Thymus (tissue), 11 donors: ENCODE results near the gene RPS16. TPM values are rescaled to one million over a fixed set of nuclear protein-coding genes. Genes with fewer than 3 reads are reported as not detected.
"Not testable (repeated sequence)": the region's sequence is repeated elsewhere in the genome, so short reads cannot be mapped to it uniquely, and the experiment has no call there.

Source experiments
- DNase-seq, 9 donors: peaks; one replicate each; pipeline ENCODE4 v3.0.0-alpha.2; 2013; ENCODE audit warnings: low spot score in 9 of 9, low read depth in 6 of 9, missing footprints in 1 of 9
- H3K27ac ChIP-seq, 2 donors: one replicate each; pipeline ENCODE4 v1.5.1; 2013; ENCODE audit warnings: control low read depth in 1 of 2, low read depth in 1 of 2, low read length in 1 of 2, mild to moderate bottlenecking in 1 of 2, moderate library complexity in 1 of 2
- H3K27me3 ChIP-seq, 2 donors: one replicate each; pipeline ENCODE4 v1.5.1; 2013; ENCODE audit warnings: low read length in 1 of 2; ENCODE audit not compliant: control insufficient read depth in 2 of 2, insufficient read depth in 1 of 2
- H3K36me3 ChIP-seq, 2 donors: one replicate each; pipeline ENCODE4 v1.5.1; 2013; ENCODE audit warnings: low read length in 1 of 2, mild to moderate bottlenecking in 1 of 2, moderate library complexity in 1 of 2; ENCODE audit not compliant: control insufficient read depth in 2 of 2, insufficient read depth in 2 of 2
- H3K4me1 ChIP-seq, 2 donors: one replicate each; pipeline ENCODE4 v1.5.1; 2013; ENCODE audit warnings: low read length in 2 of 2; ENCODE audit not compliant: control insufficient read depth in 2 of 2, insufficient read depth in 2 of 2
- H3K4me3 ChIP-seq, 2 donors: one replicate each; pipeline ENCODE4 v1.5.1; 2013; ENCODE audit warnings: low read length in 2 of 2, control low read depth in 1 of 2, mild to moderate bottlenecking in 1 of 2
- H3K9me3 ChIP-seq, 2 donors: one replicate each; pipeline ENCODE4 v1.5.1; 2013; ENCODE audit warnings: low read length in 1 of 2, mild to moderate bottlenecking in 1 of 2; ENCODE audit not compliant: control insufficient read depth in 2 of 2, insufficient read depth in 1 of 2
- WGBS: extraction: QIAGEN DNeasy Blood & Tissue Kit; methylation state at CpG from one replicate; pipeline ENCODE4 v1.1.7; 2013; 5-methylcytosine and 5-hydroxymethylcytosine counted together
- polyA plus RNA-seq: library from polyadenylated mRNA; stranded (reverse); fragments of 200-250 nt; gene quantifications from one replicate; pipeline ENCODE4 v1.2.3, GENCODE V29; 2013
- total RNA-seq: library from RNA; stranded (reverse); fragments of 120-200 nt; gene quantifications from one replicate; pipeline ENCODE4 v1.2.4, GENCODE V29; 2013
- donor health status: healthy.

Gene RPS16
- total and polyA plus RNA-seq, 2 donors, result 788 to 3,143 TPM

DNA sequence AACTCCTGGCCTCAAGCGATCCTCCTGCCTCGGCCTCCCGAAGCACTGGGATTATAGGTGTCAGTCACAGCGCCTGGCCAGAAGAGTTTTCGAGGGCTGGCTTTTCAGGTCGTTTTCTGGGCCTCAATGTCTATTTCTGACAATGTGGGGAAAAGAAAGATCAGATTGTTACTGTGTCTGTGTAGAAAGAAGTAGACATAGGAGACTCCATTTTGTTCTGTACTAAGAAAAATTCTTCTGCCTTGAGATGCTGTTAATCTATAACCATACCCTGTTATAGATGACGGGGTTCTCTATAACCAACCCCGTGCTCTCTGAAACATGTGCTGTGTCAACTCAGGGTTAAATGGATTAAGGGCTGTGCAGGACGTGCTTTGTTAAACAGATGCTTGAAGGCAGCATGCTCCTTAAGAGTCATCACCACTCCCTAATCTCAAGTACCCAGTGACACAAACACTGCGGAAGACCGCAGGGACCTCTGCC is 43.6 kb upstream of the RPS16 start:
- WGBS, result 95% methylated on average over 11 of the region's 11 CpGs
- Histone ChIP-seq H3K4me1 (peaks cover 13 to 16% of the 10 kb centered on the region in 2 donors), H3K36me3 (peaks cover 21 to 22% of the 10 kb centered on the region in 2 donors)
- DNase-seq, H3K27ac ChIP-seq, H3K27me3 ChIP-seq, H3K9me3 ChIP-seq, H3K4me3 ChIP-seq: not testable (repeated sequence)

DNA sequence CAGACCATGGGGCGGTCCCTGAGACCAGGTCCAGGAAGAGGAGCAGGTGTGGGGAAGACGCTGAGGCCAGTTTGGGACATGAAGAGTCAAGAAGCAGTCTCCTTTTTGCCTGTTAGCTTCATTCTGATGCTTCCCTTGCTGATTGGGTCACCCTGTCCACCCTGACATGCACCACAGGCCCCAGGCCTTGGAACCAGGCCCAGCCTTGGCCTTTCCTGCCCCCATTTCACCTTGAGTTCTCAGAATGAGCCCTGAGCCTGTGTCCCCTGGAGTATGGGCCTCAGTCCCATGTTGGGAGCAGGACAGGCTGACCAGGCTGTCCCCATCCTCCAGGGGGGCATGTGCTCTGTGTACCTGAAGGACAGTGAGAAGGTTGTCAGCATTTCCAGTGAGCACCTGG is 40.0 kb upstream of the RPS16 start:
- 100% methylated on average over 2 of the region's 2 CpGs for WGBS
- H3K9me3 ChIP-seq, result peaks cover 0 to 4% of the 10 kb centered on the region in 2 donors

DNA sequence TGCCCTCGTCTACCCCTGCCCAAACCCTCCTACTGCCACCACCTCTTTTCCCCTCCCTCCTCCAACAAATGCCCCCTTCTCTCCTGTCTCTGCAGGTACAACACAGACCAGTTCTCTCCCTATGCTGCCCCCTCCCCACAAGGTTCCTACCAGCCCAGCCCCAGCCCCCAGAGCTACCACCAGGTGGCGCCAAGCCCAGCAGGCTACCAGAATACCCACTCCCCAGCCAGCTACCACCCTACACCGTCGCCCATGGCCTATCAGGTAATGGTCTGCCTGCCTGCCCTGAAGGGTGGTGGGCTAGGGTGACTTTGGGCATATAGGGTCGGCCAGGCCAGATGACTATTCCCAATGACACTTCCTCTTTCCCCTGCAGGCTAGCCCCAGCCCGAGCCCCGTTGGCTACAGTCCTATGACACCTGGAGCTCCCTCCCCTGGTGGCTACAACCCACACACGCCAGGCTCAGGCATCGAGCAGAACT is 38.4 kb upstream of the RPS16 start:
- Histone ChIP-seq H3K27me3 (no peaks in the 10 kb centered on the region), H3K27ac (no peak overlapping the region)
- peak; percentile 21 to 70 (median 51) for DNase-seq

More for the DNA sequence above, 40.0 kb upstream of the RPS16 start:
- Histone ChIP-seq H3K4me3 (no peak overlapping the region), H3K4me1 (peaks cover 4 to 8% of the 10 kb centered on the region in 2 donors), H3K27ac (no peak overlapping the region), H3K36me3 (peaks cover 56 to 57% of the 10 kb centered on the region in 2 donors), H3K27me3 (no peaks in the 10 kb centered on the region)
- no peak for DNase-seq

DNA sequence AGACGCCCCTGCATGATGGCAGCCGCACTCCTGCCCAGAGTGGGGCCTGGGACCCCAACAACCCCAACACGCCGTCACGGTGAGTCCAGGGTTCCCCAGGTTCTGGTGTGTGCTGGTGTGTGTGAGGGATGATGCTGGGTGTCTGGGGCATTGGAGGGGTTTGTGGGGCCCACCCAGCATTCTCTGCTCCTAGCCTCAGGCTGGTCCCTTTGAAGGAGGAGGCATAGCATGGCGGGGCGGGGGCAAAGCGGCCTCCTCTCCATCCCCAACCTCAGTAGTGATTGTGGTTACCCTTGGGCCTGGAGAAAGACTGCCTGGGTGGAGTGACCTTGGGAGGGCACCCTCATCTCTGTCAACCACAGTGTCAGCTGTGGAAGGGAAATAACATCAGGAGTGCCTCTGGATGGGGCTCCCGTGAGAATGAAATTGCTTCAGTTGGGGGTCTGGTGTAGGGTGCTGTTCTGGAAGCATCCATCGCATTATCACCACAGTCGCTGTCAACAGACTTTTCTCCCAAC is 37.8 kb upstream of the RPS16 start:
- no peaks in the 10 kb centered on the region for H3K27me3 ChIP-seq
- H3K36me3 ChIP-seq, result peaks cover 78 to 79% of the 10 kb centered on the region in 2 donors
- no peak overlapping the region for H3K27ac ChIP-seq
- 91% methylated on average over 11 of the region's 11 CpGs for WGBS
- H3K4me3 ChIP-seq, result no peak overlapping the region
- no peaks in the 10 kb centered on the region for H3K4me1 ChIP-seq
- H3K9me3 ChIP-seq, result peaks cover 0 to 4% of the 10 kb centered on the region in 2 donors
- no peak for DNase-seq

More for the DNA sequence above, 38.4 kb upstream of the RPS16 start:
- 68% methylated on average over 9 of the region's 9 CpGs for WGBS
- H3K9me3 ChIP-seq, result peaks cover 0 to 4% of the 10 kb centered on the region in 2 donors
- H3K4me1 ChIP-seq, result no peaks in the 10 kb centered on the region
- peaks cover 72 to 73% of the 10 kb centered on the region in 2 donors for H3K36me3 ChIP-seq
- H3K4me3 ChIP-seq, result no peak overlapping the region

DNA sequence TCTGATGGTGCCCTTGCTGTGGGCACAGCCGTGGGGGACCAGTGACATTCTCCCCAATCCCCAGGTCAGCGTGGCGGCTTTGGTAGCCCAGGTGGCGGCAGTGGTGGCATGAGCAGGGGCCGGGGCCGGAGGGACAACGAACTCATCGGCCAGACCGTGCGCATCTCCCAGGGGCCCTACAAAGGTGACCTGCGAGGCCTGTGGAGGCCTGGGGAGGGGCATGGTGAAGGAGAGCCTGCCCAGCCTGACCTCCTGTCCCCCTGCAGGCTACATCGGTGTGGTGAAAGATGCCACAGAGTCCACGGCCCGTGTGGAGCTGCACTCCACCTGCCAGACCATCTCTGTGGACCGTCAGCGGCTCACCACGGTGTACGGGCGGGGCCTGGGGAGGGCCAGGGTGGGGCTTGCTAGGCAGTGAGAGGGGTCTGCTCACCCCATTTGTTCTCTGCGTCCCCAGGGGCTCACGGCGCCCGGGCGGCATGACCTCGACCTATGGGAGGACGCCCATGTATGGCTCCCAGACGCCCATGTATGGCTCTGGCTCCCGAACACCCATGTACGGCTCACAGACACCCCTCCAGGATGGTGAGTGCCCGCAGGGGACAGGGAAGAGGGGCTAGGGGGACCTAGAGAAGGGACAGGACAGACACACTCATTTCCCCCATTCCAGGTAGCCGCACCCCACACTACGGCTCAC is 37.1 kb upstream of the RPS16 start:
- no peaks in the 10 kb centered on the region for H3K27me3 ChIP-seq
- peaks cover 84 to 86% of the 10 kb centered on the region in 2 donors for H3K36me3 ChIP-seq
- no peak overlapping the region for H3K27ac ChIP-seq
- no peaks in the 10 kb centered on the region for H3K4me1 ChIP-seq
- DNase-seq, result no peak
- peaks cover 0 to 4% of the 10 kb centered on the region in 2 donors for H3K9me3 ChIP-seq
- no peak overlapping the region for H3K4me3 ChIP-seq
- WGBS, result 97% methylated on average over 32 of the region's 32 CpGs

DNA sequence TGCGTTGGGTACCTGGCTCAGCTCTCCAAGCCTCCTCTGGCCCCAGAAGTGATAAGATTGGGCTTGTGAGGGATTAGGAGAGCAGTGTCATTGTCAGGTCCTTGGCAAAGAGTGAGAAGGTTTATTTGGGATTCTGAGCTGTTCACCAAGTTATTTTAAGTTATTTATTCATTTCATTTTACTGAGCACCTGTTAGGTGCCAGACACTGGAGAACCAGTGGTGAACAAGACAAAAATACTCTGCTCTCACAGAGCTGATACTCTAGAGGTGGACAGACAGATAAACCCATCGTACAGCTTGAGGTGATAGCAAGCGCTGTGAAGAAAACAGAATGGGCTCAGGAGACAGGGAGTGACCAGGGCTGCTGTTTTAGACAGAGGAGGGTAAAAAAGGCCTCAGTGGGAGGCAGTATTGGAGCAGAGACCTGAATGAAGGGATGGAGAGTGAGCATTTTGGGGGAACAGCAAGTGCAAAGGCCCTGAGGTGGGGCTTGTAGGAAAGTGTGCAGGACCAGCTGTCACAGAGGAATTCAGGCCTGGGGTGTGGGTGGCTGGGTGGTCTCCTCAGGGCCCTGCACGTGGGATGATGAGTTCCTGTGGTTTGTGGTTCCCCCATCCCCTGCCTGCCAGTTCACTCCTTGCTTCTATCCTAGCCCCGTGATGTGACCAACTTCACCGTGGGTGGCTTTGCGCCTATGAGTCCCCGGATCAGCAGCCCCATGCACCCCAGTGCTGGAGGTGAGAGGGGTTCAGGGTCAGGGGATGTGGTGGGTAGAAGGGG is 36.2 kb upstream of the RPS16 start:
- no peak overlapping the region for H3K4me3 ChIP-seq
- no peak overlapping the region for H3K27ac ChIP-seq
- no peaks in the 10 kb centered on the region for H3K27me3 ChIP-seq
- no peak for DNase-seq
- H3K4me1 ChIP-seq, result no peaks in the 10 kb centered on the region
- WGBS, result 68% methylated on average over 8 of the region's 8 CpGs
- peaks cover 91 to 94% of the 10 kb centered on the region in 2 donors for H3K36me3 ChIP-seq
- H3K9me3 ChIP-seq, result peaks cover 0 to 4% of the 10 kb centered on the region in 2 donors

DNA sequence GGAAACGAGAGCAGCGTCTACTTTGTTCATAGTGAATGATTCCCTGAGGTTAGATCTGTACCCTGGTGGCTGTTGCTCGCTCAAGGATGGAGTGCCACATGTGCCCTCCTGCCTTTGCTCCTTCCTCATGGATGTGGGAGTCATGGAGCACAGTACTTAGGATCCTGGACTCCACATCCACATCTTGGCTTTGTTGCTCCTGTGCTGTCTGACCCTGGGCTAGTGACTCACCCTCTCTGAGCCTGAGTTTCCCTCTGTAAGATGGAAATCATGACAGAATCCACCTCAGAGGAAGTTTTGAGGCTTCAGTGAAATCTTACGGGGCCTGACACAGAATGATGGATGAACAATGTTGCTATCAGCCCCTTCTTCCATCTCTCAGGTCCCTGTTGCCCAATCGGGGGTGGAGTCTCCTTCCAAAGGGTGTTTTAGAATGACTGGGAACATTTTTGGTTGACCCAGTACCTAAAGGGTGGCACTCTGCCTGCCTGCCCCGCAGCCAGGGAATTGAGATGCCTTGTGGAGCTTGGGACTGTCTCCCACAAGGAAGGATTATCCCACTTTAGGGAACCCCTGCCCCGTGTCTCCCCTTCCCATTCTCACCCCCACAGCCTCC is 35.1 kb upstream of the RPS16 start:
- no peak for DNase-seq
- Histone ChIP-seq H3K9me3 (peaks cover 0 to 3% of the 10 kb centered on the region in 2 donors), H3K27me3 (no peaks in the 10 kb centered on the region), H3K27ac (no peak overlapping the region), H3K4me1 (no peaks in the 10 kb centered on the region), H3K36me3 (peaks cover 92 to 96% of the 10 kb centered on the region in 2 donors), H3K4me3 (no peak overlapping the region)
- 96% methylated on average over 7 of the region's 7 CpGs for WGBS

DNA sequence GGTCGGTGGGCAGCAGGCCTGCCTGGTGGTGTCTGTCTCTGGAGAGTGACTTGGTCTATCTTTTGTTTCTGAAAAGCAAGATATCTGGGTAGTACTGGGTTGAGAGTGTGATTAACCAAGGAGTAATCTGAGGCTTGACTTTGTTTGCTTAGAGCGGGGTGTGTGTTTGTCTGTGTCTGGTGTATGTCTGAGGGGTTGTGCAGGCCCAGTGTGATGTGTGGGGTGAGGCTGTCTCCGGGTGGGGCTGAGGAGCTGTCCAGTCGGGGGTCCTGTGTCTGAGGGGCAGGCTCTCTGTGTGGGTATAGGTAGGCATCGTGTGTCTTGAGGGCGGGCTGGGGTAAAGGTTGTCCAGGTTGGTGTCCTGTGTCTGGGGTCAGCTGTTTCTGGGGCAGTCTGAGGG is 33.8 kb upstream of the RPS16 start:
- H3K27me3 ChIP-seq, result no peaks in the 10 kb centered on the region
- H3K9me3 ChIP-seq, result no peaks in the 10 kb centered on the region
- H3K36me3 ChIP-seq, result peaks cover 95 to 97% of the 10 kb centered on the region in 2 donors
- no peak overlapping the region for H3K4me3 ChIP-seq
- no peaks in the 10 kb centered on the region for H3K4me1 ChIP-seq
- WGBS, result 98% methylated on average over 6 of the region's 6 CpGs
- DNase-seq, result no peak
- no peak overlapping the region for H3K27ac ChIP-seq
